NK-92 (cell line): ENCODE data around the gene ABCC12.

Experiments
- DNase-seq: peaks from one replicate; lab custom pipeline; 2025; ENCODE audit not compliant: unreplicated experiment; lab: John Stamatoyannopoulos, UW

The ABCC12 gene

GRCh38 chr16:48106446-48106845 is 49.3 kb downstream of the ABCC12 start:
- no peak for DNase-seq
